H1 (cell line): ENCODE measurements around the gene CNPY2. TPM values are rescaled to one million over a fixed set of nuclear protein-coding genes. Genes with fewer than 3 reads are reported as not detected.

Experiments used
- USF2 ChIP-seq: IDR thresholded peaks from 2 replicates; pipeline ENCODE4 v1.6.1; 2011; ENCODE audit warnings: low read length, improper control_type of control experiment
- polyA plus RNA-seq, 7 experiments: library from polyadenylated mRNA; depleted of rRNA in 3 of 7; stranded (reverse) in 5 of 7; unstranded in 2 of 7; fragments of >200 nt in 5 of 7; fragments of 200-250 nt in 2 of 7; gene quantifications; 1 replicate in 5 of 7; 2 replicates in 1 of 7; 4 replicates in 1 of 7; pipeline versions ENCODE4 v1.2.1 to v1.2.3, GENCODE V29; 2011 to 2013; ENCODE audit warnings: missing spikeins in 2 of 7, mixed read lengths in 2 of 7
- total RNA-seq: library from RNA; stranded (reverse); fragmentation: NEBNext Ultra II Directional; extraction: Animal tissue kit (Norgen Biotek cat#: 25700); gene quantifications from 2 replicates; pipeline ENCODE4 v1.2.1, GENCODE V29; 2021

The CNPY2 gene
- total and polyA plus RNA-seq, 2 of the 8 experiments (the other 6 are each of a cell fraction or from before 2014, with no cell fraction given): 203 to 281 TPM

GRCh38 chr12:56332512-56333196, 16.9 kb upstream of the CNPY2 start (continued):
- no peak for TF ChIP-seq USF2
